Measurements from ENCODE around the gene QKI. TPM values are rescaled to one million over a fixed set of nuclear protein-coding genes. Genes with fewer than 3 reads are reported as not detected.

The QKI gene
- total RNA-seq, 1 donor from 2014 or later = 88.4 TPM

DNA sequence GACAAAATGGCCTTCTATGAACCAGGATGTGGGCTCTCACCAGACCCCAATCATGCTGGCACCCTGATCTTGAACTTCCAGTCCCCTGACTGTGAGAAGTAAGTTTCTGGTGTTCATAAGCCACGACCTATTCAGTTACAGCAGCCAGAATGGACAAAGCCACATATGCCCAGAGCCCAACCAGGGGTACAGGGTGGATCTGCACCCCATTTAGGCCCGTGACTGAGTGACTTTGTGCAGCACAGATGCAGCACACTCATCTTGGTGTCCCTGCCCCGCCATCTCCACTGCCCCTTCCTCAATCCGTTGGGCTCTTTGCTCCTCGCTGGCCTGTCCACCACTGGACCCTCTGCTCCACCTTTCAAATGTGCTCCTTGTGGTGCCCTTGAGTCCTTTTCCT lies 205.6 kb downstream of the QKI start:
- peaks cover 4% of the 10 kb centered on the region for H3K36me3 Mint-ChIP-seq (ENCODE audit: insufficient read depth)
- H3K4me1 Mint-ChIP-seq (ENCODE audit: low read depth) = no peaks in the 10 kb centered on the region
- no peak for DNase-seq (ENCODE audit: low spot score, unreplicated experiment)
- H3K9me3 Mint-ChIP-seq (ENCODE audit: low read depth) = peaks cover 16% of the 10 kb centered on the region
- TF ChIP-seq, protein P1, sequence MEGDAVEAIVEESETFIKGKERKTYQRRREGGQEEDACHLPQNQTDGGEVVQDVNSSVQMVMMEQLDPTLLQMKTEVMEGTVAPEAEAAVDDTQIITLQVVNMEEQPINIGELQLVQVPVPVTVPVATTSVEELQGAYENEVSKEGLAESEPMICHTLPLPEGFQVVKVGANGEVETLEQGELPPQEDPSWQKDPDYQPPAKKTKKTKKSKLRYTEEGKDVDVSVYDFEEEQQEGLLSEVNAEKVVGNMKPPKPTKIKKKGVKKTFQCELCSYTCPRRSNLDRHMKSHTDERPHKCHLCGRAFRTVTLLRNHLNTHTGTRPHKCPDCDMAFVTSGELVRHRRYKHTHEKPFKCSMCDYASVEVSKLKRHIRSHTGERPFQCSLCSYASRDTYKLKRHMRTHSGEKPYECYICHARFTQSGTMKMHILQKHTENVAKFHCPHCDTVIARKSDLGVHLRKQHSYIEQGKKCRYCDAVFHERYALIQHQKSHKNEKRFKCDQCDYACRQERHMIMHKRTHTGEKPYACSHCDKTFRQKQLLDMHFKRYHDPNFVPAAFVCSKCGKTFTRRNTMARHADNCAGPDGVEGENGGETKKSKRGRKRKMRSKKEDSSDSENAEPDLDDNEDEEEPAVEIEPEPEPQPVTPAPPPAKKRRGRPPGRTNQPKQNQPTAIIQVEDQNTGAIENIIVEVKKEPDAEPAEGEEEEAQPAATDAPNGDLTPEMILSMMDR (IDR thresholded peaks at IDR 0.05; ENCODE audit: unreplicated experiment) = no peak
- H3K27me3 Mint-ChIP-seq = no peaks in the 10 kb centered on the region
- H3K4me3 Mint-ChIP-seq (ENCODE audit: low read depth) = no peak overlapping the region
- no peak overlapping the region for H3K27ac Mint-ChIP-seq

DNA sequence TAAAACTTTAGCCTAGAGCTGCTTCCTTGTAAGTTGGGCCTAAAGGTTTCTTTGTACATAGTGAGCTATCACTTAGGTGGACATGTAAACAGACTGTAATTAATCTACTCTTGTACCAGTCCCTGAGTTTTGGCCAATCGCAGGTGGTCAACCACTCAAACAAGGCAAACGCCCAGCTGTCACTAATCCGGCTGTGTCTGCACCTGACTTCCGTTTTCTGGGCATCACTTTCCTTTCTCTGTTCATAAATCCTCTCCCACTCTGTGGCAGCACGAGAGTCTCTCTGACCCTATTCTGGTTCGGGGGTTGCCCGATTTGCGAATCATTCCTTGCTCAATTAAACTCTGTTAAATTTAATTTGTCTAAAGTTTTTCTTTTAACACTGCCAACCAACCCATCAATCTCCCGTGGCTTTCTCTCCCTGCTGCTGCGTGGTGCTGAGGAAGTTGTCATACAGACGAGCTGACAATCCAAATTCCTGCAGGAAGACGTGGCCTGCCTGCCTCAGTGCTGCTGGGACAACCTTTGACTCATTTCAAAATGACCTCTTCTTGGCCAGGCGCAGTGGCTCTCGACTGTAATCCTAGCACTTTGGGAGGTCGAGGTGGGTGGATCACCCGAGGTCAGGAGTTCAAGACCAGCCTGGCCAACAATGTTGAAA lies 206.3 kb downstream of the QKI start:
- DNase-seq (ENCODE audit: low spot score, unreplicated experiment) = no peak
- TF ChIP-seq, protein P1 (IDR thresholded peaks at IDR 0.05; ENCODE audit: unreplicated experiment) = no peak
- no peak overlapping the region for H3K4me3 Mint-ChIP-seq (ENCODE audit: low read depth)
- H3K36me3 Mint-ChIP-seq (ENCODE audit: insufficient read depth) = peaks cover 4% of the 10 kb centered on the region
- H3K27ac Mint-ChIP-seq = no peak overlapping the region
- no peaks in the 10 kb centered on the region for H3K4me1 Mint-ChIP-seq (ENCODE audit: low read depth)
- no peaks in the 10 kb centered on the region for H3K27me3 Mint-ChIP-seq
- peaks cover 16% of the 10 kb centered on the region for H3K9me3 Mint-ChIP-seq (ENCODE audit: low read depth)

DNA sequence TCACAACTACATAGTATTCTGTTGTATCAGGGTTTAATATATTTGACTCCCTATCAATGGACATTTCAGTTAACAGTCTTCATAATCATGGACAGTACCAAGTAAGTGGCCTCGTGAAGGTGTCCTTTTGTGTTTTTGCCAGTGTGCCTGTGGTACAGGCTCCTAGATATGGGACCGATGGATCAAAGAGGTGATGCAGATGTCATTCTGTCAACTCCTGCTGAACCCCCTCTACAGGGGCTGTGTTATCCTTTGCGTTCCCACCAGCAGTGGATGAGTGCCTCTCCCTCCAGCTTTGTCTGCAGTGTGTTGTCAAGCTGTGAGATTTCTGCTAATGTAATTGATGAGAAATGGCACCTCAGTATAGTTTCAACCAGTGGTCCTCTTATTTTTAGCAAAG lies 210.7 kb downstream of the QKI start:
- Mint-ChIP-seq H3K27ac (no peak overlapping the region), H3K36me3 (ENCODE audit: insufficient read depth) (peaks cover 4% of the 10 kb centered on the region), H3K9me3 (ENCODE audit: low read depth) (peaks cover 17% of the 10 kb centered on the region), H3K27me3 (no peaks in the 10 kb centered on the region), H3K4me1 (ENCODE audit: low read depth) (no peaks in the 10 kb centered on the region), H3K4me3 (ENCODE audit: low read depth) (no peak overlapping the region)
- TF ChIP-seq, protein P1 (IDR thresholded peaks at IDR 0.05; ENCODE audit: unreplicated experiment) = no peak
- DNase-seq (ENCODE audit: low spot score, unreplicated experiment) = no peak

DNA sequence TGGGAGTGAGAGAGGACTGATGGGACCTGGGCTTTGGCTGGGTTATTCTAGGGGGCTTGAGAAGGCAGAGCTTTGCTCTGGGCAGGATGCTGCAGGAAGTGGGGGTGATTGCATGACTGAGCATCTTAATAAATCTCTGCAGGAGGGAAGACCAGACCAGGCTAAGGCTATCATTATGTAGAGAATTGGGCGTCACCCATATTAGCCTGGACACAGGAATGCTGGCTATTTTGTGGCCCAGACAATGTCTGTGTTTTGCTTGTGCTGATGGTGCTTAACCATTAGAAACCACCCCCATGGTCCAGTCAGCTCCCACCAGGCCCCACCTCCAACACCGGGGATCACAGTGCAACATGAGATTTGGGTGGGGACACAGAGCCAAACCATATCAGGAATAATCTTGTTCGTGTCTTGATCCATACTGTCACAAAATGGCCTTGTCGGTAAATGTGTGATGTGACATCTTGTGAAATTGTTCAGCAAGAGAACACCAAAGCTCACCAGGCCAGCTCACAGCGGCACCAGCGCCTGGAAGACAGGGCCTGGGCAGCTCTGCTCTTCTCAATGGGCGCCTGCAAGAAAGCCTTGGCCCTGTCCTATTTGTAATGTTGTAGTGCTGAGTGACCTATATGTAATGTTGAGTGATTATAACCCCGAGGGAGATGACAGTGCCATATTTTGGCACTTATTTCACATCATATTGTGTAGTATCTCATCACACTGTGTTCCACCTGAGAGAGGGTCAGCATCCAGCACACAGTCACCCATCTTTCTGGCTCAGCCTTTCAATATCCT lies 211.8 kb downstream of the QKI start:
- Mint-ChIP-seq H3K9me3 (ENCODE audit: low read depth) (peaks cover 17% of the 10 kb centered on the region), H3K4me1 (ENCODE audit: low read depth) (no peaks in the 10 kb centered on the region), H3K27ac (no peak overlapping the region), H3K4me3 (ENCODE audit: low read depth) (no peak overlapping the region), H3K27me3 (no peaks in the 10 kb centered on the region), H3K36me3 (ENCODE audit: insufficient read depth) (peaks cover 4% of the 10 kb centered on the region)
- no peak for DNase-seq (ENCODE audit: low spot score, unreplicated experiment)
- TF ChIP-seq, protein P1 (IDR thresholded peaks at IDR 0.05; ENCODE audit: unreplicated experiment) = no peak

DNA sequence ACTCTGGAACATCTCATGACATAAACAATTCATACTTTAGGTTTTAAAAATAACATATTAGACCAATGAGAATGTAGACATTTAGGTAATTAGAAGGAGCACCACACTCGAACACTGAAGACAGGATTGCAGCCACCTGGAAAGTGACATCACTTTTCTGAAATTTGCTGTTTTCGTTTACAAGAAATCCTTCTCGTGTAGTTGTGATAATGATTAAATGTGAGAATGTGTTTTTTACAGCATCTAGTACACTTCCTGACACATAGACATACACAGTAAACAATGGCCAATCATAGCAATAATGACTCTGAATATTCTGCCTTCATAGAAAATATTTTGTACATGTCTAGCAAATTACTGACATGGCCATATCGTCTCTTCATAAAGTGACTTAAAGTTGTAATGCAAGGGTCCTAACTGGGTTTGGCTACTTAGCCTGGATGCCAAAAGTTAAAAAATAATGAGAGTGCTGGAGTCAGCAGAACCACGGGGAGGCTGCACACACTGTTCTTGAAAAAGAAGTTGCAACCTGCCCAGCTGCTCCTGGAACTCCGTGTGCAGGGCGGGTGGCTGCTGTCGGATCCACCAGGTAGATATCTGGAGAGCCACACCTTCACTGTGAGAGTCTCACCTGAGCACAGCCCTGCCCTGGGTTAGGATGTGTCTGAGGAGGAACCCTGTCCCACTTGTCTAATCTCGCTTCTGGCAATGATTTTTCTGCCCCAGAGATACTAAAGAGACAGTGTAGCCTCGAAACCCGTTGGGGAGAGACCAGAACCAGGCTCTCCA lies 212.9 kb downstream of the QKI start:
- H3K36me3 Mint-ChIP-seq (ENCODE audit: insufficient read depth) = no peaks in the 10 kb centered on the region
- H3K9me3 Mint-ChIP-seq (ENCODE audit: low read depth) = peaks cover 9% of the 10 kb centered on the region
- no peaks in the 10 kb centered on the region for H3K27me3 Mint-ChIP-seq
- H3K4me3 Mint-ChIP-seq (ENCODE audit: low read depth) = no peak overlapping the region
- no peak for DNase-seq (ENCODE audit: low spot score, unreplicated experiment)
- H3K27ac Mint-ChIP-seq = no peak overlapping the region
- TF ChIP-seq, protein P1 (IDR thresholded peaks at IDR 0.05; ENCODE audit: unreplicated experiment) = no peak
- H3K4me1 Mint-ChIP-seq (ENCODE audit: low read depth) = no peaks in the 10 kb centered on the region

Measured in progenitor cell of endocrine pancreas (in vitro differentiated cells).